ENCODE results near the gene APMAP. TPM values are rescaled to one million over a fixed set of nuclear protein-coding genes. Genes with fewer than 3 reads are reported as not detected.

The APMAP gene
- total and polyA plus RNA-seq, 2 experiments from 2014 or later = 110 to 123 TPM

GRCh38 chr20:24970754-24971153 lies 21.8 kb downstream of the APMAP start:
- DNase-seq (ENCODE audit: low spot score) = no peak
- Histone ChIP-seq H3K27ac (no peak overlapping the region), H2AFZ (no peak overlapping the region), H3K4me1 (ENCODE audit: insufficient read depth) (no peaks in the 10 kb centered on the region), H3K9me3 (ENCODE audit: low read depth) (no peaks in the 10 kb centered on the region), H3K36me3 (replicated peaks; ENCODE audit: insufficient read depth, low read depth) (peaks cover under 1% of the 10 kb centered on the region), H3K9me2 (replicated peaks; ENCODE audit: insufficient read depth) (no peaks in the 10 kb centered on the region), H3K4me3 (no peak overlapping the region), H3K27me3 (no peaks in the 10 kb centered on the region), H4K20me1 (ENCODE audit: insufficient read depth, poor library complexity, severe bottlenecking) (no peaks in the 10 kb centered on the region), H3K79me2 (peaks cover 7% of the 10 kb centered on the region), H3K4me2 (no peak overlapping the region)
- TF ChIP-seq CTCF (IDR thresholded peaks at IDR 0.05; ENCODE audit: poor library complexity) (no peak), EZH2phosphoT487 (IDR thresholded peaks at IDR 0.05; ENCODE audit: low read depth, severe bottlenecking, unreplicated experiment) (no peak), EZH2 (IDR thresholded peaks at IDR 0.05; ENCODE audit: borderline replicate concordance) (no peak)
- WGBS (ENCODE audit: low lambda C conversion rate, missing lambda C conversion rate) = 95% methylated on average over 8 of the region's 8 CpGs

GRCh38 chr20:24970030-24970553 lies 22.5 kb downstream of the APMAP start:
- Histone ChIP-seq H3K9me3 (ENCODE audit: low read depth) (no peaks in the 10 kb centered on the region), H3K79me2 (peaks cover 5% of the 10 kb centered on the region), H3K36me3 (replicated peaks; ENCODE audit: insufficient read depth, low read depth) (no peaks in the 10 kb centered on the region), H3K4me3 (no peak overlapping the region), H2AFZ (no peak overlapping the region), H3K27ac (no peak overlapping the region), H3K27me3 (no peaks in the 10 kb centered on the region), H3K9me2 (replicated peaks; ENCODE audit: insufficient read depth) (no peaks in the 10 kb centered on the region), H4K20me1 (ENCODE audit: insufficient read depth, poor library complexity, severe bottlenecking) (no peaks in the 10 kb centered on the region), H3K4me2 (no peak overlapping the region), H3K4me1 (ENCODE audit: insufficient read depth) (no peaks in the 10 kb centered on the region)
- 96% methylated on average over 5 of the region's 5 CpGs for WGBS (ENCODE audit: low lambda C conversion rate, missing lambda C conversion rate)
- DNase-seq (ENCODE audit: low spot score) = no peak
- no peak for TF ChIP-seq EZH2 (IDR thresholded peaks at IDR 0.05; ENCODE audit: borderline replicate concordance)
- TF ChIP-seq CTCF (IDR thresholded peaks at IDR 0.05; ENCODE audit: poor library complexity) = no peak
- no peak for TF ChIP-seq EZH2phosphoT487 (IDR thresholded peaks at IDR 0.05; ENCODE audit: low read depth, severe bottlenecking, unreplicated experiment)

GRCh38 chr20:24969186-24970029 lies 23.1 kb downstream of the APMAP start:
- TF ChIP-seq EZH2 (IDR thresholded peaks at IDR 0.05; ENCODE audit: borderline replicate concordance) (no peak), EZH2phosphoT487 (IDR thresholded peaks at IDR 0.05; ENCODE audit: low read depth, severe bottlenecking, unreplicated experiment) (no peak), CTCF (IDR thresholded peaks at IDR 0.05; ENCODE audit: poor library complexity) (no peak)
- Histone ChIP-seq H3K36me3 (replicated peaks; ENCODE audit: insufficient read depth, low read depth) (no peaks in the 10 kb centered on the region), H3K4me2 (no peak overlapping the region), H3K9me2 (replicated peaks; ENCODE audit: insufficient read depth) (no peaks in the 10 kb centered on the region), H3K27me3 (no peaks in the 10 kb centered on the region), H3K4me3 (no peak overlapping the region), H2AFZ (no peak overlapping the region), H3K9me3 (ENCODE audit: low read depth) (no peaks in the 10 kb centered on the region), H3K79me2 (no peaks in the 10 kb centered on the region), H3K27ac (no peak overlapping the region), H3K4me1 (ENCODE audit: insufficient read depth) (no peaks in the 10 kb centered on the region), H4K20me1 (ENCODE audit: insufficient read depth, poor library complexity, severe bottlenecking) (no peaks in the 10 kb centered on the region)
- 96% methylated on average over 19 of the region's 19 CpGs for WGBS (ENCODE audit: low lambda C conversion rate, missing lambda C conversion rate)
- no peak for DNase-seq (ENCODE audit: low spot score)
